ENCODE data around the gene HDAC11.

DNA sequence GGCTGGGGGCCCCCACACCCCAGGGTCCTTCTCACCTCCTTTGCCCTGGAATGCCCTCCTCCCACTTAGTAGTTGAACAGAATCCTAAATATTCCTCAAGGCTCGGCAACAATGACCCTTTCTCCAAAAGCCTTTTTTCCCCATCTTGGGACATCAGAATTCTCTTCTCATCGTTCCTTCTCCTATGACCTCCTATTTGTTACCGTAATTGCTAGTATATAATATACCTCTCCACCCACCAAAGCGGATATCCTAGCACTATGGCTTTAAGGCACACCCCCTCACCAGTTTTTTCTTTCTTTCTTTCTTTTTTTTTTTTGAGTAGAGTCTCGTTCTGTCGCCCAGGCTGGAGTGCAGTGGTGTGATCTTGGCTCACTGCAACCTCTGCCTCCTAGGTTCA, 16.8 kb downstream of the HDAC11 start:
- TF ChIP-seq POLR2A (IDR thresholded peaks at IDR 0.05) (no peak), POLR2AphosphoS5 (IDR thresholded peaks at IDR 0.05) (no peak)
- TF ChIP-seq, protein P1, sequence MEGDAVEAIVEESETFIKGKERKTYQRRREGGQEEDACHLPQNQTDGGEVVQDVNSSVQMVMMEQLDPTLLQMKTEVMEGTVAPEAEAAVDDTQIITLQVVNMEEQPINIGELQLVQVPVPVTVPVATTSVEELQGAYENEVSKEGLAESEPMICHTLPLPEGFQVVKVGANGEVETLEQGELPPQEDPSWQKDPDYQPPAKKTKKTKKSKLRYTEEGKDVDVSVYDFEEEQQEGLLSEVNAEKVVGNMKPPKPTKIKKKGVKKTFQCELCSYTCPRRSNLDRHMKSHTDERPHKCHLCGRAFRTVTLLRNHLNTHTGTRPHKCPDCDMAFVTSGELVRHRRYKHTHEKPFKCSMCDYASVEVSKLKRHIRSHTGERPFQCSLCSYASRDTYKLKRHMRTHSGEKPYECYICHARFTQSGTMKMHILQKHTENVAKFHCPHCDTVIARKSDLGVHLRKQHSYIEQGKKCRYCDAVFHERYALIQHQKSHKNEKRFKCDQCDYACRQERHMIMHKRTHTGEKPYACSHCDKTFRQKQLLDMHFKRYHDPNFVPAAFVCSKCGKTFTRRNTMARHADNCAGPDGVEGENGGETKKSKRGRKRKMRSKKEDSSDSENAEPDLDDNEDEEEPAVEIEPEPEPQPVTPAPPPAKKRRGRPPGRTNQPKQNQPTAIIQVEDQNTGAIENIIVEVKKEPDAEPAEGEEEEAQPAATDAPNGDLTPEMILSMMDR (IDR thresholded peaks at IDR 0.05): no peak
